Colonic mucosa (tissue), 4 donors: ENCODE results near the gene RNF144A. TPM values are rescaled to one million over a fixed set of nuclear protein-coding genes. Genes with fewer than 3 reads are reported as not detected.

Experiments
- DNase-seq: peaks from one replicate; pipeline ENCODE4 v3.0.0-alpha.2; 2020
- H3K27ac ChIP-seq: fragments of 200-600 bp; one replicate; pipeline ENCODE4 v1.8.0; 2021
- H3K27me3 ChIP-seq: fragments of 200-600 bp; one replicate; pipeline ENCODE4 v1.8.0; 2021
- H3K36me3 ChIP-seq: fragments of 200-600 bp; one replicate; pipeline ENCODE4 v1.8.0; 2021
- H3K4me1 ChIP-seq: fragments of 200-600 bp; one replicate; pipeline ENCODE4 v1.8.0; 2021; ENCODE audit warnings: mild to moderate bottlenecking
- H3K4me3 ChIP-seq: fragments of 200-600 bp; one replicate; pipeline ENCODE4 v1.8.0; 2021
- H3K9ac ChIP-seq, 2 donors: one replicate each; pipeline ENCODE4 v1.7.0; 2013; ENCODE audit warnings: control low read depth in 2 of 2, low read depth in 2 of 2, low read length in 2 of 2
- H3K9me3 ChIP-seq: fragments of 200-600 bp; one replicate; pipeline ENCODE4 v1.8.0; 2021
- intact Hi-C: fragments of 100-400 bp; cut with DNase I; formaldehyde crosslinking; loops from one replicate; pipeline ENCODE4 v1.14.1; 2022
- total RNA-seq, 2 donors: library from RNA; stranded (reverse); fragmentation: NEBNext Ultra II Directional in 1 of 2; extraction: Animal tissue kit (Norgen Biotek cat#: 25700) in 1 of 2; gene quantifications; one replicate each; pipeline ENCODE4 v1.2.1, GENCODE V29; 2021
- TF ChIP-seq, protein P1 (sequence below): fragments of 200-600 bp; IDR thresholded peaks from one replicate; pipeline ENCODE4 v1.8.0; 2022; ENCODE audit warnings: antibody characterized with exemption, mild to moderate bottlenecking
- donor health status: healthy.
- donor health status: DM: no; HTN: no; CAD: no.
- donor health status: DM: no; HTN: no; CAD: no.

RNF144A gene
- total RNA-seq, 2 donors from 2014 or later, result 13.9 to 22.6 TPM

DNA sequence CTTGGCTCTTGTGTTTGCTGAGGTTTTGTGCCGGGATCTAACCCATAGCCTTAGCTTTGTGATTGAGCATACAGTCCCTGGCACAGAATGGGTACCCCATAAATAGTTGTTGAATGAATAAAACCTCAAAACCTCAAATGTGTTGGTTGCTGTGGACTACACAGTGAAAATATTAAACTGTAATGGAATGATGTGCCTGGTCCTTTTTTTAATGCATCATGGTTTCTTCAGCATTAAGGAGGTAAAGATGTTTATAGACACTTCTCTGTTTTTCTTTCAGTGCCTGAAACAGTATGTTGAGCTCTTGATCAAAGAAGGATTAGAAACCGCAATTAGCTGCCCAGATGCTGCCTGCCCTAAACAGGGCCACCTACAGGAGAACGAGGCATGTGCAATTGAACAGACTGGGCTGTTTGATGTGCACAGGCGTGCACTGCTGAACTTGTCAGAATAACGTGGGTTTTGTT is 97.0 kb downstream of the RNF144A start:
- TF ChIP-seq, protein P1, sequence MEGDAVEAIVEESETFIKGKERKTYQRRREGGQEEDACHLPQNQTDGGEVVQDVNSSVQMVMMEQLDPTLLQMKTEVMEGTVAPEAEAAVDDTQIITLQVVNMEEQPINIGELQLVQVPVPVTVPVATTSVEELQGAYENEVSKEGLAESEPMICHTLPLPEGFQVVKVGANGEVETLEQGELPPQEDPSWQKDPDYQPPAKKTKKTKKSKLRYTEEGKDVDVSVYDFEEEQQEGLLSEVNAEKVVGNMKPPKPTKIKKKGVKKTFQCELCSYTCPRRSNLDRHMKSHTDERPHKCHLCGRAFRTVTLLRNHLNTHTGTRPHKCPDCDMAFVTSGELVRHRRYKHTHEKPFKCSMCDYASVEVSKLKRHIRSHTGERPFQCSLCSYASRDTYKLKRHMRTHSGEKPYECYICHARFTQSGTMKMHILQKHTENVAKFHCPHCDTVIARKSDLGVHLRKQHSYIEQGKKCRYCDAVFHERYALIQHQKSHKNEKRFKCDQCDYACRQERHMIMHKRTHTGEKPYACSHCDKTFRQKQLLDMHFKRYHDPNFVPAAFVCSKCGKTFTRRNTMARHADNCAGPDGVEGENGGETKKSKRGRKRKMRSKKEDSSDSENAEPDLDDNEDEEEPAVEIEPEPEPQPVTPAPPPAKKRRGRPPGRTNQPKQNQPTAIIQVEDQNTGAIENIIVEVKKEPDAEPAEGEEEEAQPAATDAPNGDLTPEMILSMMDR, result peak; percentile 21
- Histone ChIP-seq H3K9me3 (no peaks in the 10 kb centered on the region), H3K4me3 (no peak overlapping the region), H3K27ac (no peak overlapping the region), H3K36me3 (no peaks in the 10 kb centered on the region), H3K4me1 (no peaks in the 10 kb centered on the region), H3K9ac (no peak overlapping the region), H3K27me3 (no peaks in the 10 kb centered on the region)
- intact Hi-C loops, result no loop called here
- DNase-seq, result no peak

DNA sequence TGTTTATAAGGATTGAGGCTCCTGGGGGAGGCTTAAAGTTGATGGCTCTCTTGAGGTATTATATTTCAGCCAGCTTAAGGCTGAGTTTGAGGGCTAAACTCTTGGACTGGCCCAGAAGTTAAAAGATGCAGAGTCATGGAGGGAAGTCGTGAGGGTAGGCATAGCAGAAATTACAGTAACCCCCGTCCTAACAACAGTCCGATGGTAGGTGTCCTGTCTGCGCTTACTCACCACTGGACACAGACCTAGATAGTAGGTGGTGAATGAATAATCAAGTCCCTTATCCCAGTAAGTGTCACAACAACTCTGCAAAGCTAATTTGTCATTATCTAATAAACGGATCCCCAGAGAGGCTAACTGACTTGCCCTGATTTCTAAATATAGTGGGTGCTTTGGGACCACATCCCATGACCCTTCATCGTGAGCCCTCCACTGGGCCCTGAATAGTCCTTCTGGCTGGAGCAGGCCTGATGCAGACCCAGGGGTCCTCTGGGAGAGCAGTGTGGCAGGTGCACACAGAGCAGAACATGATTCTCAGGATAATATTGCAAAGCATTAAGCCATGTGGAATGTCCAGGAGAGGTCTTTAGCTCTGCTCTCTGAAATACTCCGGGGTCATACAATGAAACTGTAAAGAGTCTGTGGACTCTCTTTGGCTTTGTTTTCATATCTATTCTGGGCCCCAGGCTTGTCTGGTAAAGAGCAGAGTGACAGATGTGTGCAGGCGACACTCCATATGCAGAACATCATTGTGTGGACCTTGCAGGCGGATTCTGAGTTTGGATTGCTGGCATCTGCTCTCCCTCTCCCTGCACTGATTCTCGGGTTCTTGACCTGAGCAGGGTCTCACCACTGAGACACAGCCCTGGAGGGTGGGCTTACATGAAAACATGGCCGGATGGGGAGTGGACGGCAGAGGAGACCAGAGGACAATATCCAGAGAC is 98.1 kb downstream of the RNF144A start:
- Histone ChIP-seq H3K9me3 (no peaks in the 10 kb centered on the region), H3K9ac (no peak overlapping the region), H3K4me1 (no peaks in the 10 kb centered on the region), H3K27ac (no peak overlapping the region), H3K27me3 (no peaks in the 10 kb centered on the region), H3K36me3 (no peaks in the 10 kb centered on the region), H3K4me3 (no peak overlapping the region)
- no peak for DNase-seq
- intact Hi-C loops, result no loop called here
- TF ChIP-seq, protein P1, result no peak

GRCh38 chr2:7016148-7016547 is 98.9 kb downstream of the RNF144A start:
- Histone ChIP-seq H3K36me3 (no peaks in the 10 kb centered on the region), H3K4me1 (no peaks in the 10 kb centered on the region), H3K9ac (no peak overlapping the region), H3K4me3 (no peak overlapping the region), H3K27me3 (no peaks in the 10 kb centered on the region), H3K9me3 (no peaks in the 10 kb centered on the region), H3K27ac (no peak overlapping the region)
- intact Hi-C loops, result no loop called here
- TF ChIP-seq, protein P1, result no peak
- DNase-seq, result no peak

- intact Hi-C loops, result no loop called here
- Histone ChIP-seq H3K9me3 (no peaks in the 10 kb centered on the region), H3K4me1 (no peaks in the 10 kb centered on the region), H3K9ac (no peak overlapping the region), H3K36me3 (no peaks in the 10 kb centered on the region), H3K27me3 (no peaks in the 10 kb centered on the region), H3K27ac (no peak overlapping the region), H3K4me3 (no peak overlapping the region)
- TF ChIP-seq, protein P1, result no peak
- DNase-seq, result no peak
Observed at GRCh38 chr2:7016601-7017211, 99.5 kb downstream of the RNF144A start.

DNA sequence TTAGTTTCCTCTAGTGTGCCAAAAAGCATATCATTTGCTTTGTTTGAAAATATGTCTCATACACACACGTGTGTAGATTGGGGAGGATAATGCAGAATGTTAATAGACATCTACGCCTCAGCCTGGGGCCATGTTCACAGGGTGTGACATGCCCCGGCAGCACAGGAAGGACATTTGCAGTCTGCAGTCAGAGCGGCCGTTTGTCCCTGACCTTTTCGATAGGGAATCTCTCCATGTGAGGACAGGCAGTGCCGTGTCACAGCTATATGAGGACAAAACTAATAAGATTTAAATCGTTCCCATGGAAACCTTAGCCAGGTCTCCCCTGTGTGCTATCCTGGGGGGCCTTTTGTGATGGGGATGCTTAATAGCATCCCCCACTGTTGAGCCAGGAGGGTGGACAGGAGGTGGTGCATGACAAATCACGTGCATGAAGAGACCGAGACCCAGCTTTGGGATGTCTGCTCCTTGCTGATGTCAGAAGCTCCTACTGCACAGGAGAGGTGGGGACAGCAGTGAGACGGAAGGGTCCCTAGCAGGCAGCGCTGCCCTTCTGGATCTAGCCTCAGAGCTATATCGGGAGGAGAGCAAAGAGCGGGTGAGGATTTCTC is 100.6 kb downstream of the RNF144A start:
- no peaks in the 10 kb centered on the region for H3K9me3 ChIP-seq
- no peaks in the 10 kb centered on the region for H3K36me3 ChIP-seq
- no peak overlapping the region for H3K4me3 ChIP-seq
- intact Hi-C loops, result no loop called here
- no peaks in the 10 kb centered on the region for H3K4me1 ChIP-seq
- DNase-seq, result no peak
- TF ChIP-seq, protein P1, result no peak
- no peaks in the 10 kb centered on the region for H3K27me3 ChIP-seq
- H3K27ac ChIP-seq, result no peak overlapping the region
- no peak overlapping the region for H3K9ac ChIP-seq
